GM19351 (cell line): ENCODE results near the gene MOXD1.
A peak's percentile ranks its signal among the peaks of the same experiment; 100 is the strongest.

Experiments
- ATAC-seq: cut with Tn5 transposase; IDR thresholded peaks from one replicate; pipeline ENCODE4 v1.9.1; 2021; ENCODE audit warnings: mild to moderate bottlenecking, moderate library complexity; ENCODE audit not compliant: unreplicated experiment

MOXD1 gene

GRCh38 chr6:132400883-132401617 lies at the start of gene MOXD1:
TSS of gene MOXD1 (minus strand) at chr6:132401475. CDS start at chr6:132401426, 49 bp downstream.
- peak; percentile 59 for ATAC-seq

DNA sequence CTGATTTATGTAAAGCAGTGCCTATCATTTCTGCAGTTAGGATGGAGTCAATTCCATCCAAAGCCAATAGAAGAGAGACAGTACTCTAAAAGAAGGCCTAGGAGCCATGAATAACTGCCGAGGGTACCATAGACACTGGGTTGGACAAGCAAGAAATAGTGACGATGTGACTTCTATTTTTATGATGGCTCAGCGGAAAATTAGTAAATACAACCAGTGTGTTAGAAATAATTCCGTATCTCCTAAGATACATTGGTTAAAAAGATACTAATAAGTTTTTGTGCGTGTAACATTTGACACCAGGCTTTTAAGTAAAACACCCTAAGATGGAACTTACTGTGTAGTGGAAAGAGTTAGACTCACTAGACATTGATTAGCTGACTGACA lies 45.6 kb upstream of the MOXD1 start:
- ATAC-seq = no peak

GRCh38 chr6:132446141-132446854 lies 45.0 kb upstream of the MOXD1 start:
- ATAC-seq = no peak

GRCh38 chr6:132445201-132445951 lies 44.1 kb upstream of the MOXD1 start:
- no peak for ATAC-seq

- ATAC-seq = no peak
Observed at GRCh38 chr6:132443206-132443605, 41.9 kb upstream of the MOXD1 start.

GRCh38 chr6:132430110-132430509 lies 28.8 kb upstream of the MOXD1 start:
- no peak for ATAC-seq

GRCh38 chr6:132425176-132425575 lies 23.9 kb upstream of the MOXD1 start:
- no peak for ATAC-seq

DNA sequence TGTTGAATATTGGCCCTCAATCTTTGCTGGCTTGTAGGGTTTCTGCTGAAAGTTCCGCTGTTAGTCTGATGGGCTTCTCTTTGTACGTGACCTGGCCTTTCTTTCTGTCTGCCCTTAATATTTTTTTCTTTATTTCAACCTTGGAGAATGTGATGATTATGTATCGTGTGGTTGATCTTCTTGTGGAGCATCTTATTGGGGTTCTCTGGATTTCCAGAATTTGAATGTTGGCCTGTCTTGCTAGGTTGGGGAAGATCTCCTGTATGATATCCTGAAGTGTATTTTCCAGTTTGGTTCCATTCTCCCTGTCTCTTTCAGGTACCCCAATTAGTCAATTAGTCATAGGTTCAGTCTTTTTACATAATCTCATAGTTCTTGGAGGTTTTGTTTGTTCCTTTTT lies 22.6 kb upstream of the MOXD1 start:
- ATAC-seq = no peak

GRCh38 chr6:132418235-132418965 lies 17.1 kb upstream of the MOXD1 start:
- ATAC-seq = no peak

GRCh38 chr6:132414761-132415160 lies 13.5 kb upstream of the MOXD1 start:
- ATAC-seq = no peak

GRCh38 chr6:132414322-132414721 lies 13.0 kb upstream of the MOXD1 start:
- no peak for ATAC-seq

DNA sequence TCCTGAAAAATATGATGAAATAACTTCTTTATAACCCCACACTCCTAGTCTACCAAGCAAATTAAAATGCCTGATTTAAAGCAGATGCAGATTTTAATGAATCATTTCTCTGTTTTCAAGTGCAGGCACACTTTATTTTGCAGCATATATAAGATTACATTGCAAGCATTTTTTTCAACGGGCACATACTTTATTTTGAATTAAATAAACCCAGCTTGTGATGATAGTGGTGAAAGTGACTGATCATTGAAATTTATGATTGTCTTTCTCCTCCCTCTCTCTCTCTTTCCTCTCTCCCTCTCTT lies 12.2 kb upstream of the MOXD1 start:
- ATAC-seq = no peak

DNA sequence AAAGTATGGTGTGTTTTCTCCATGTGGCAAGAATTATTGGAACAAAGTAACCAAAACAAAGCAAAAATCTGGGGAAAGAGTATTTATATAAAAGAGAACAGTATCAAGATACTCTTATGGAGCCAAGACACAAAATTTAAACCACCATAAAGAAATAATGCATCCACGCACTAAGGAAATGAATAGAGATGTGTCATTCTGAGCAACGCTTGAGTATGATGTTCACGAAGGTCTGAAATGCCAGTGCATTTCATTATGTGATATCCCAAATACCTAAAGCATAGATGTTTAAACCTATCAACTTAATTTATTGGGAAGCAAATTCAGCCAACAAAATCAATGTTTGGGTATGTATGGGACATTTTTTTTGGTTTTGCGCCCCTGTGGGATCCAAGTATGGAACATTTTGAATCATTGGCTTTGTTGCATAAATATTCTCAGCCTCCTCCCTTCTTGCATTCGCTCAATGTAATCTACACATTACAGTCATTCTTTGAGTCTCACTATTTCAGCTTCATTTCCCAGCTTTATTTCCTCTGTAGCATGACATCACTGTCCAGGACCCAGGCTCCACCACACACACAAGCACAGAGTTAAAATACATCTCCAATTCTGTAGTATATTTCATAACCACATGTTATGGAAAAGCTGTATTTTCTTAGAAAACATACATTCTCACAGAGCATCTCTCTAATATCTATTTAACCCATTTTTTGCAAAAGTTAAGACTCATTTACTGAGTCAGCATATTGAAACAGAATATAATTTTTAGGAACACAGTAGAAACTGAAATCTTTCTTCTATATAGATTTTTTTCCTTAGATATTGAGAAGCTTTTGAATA lies 11.6 kb upstream of the MOXD1 start:
- no peak for ATAC-seq

DNA sequence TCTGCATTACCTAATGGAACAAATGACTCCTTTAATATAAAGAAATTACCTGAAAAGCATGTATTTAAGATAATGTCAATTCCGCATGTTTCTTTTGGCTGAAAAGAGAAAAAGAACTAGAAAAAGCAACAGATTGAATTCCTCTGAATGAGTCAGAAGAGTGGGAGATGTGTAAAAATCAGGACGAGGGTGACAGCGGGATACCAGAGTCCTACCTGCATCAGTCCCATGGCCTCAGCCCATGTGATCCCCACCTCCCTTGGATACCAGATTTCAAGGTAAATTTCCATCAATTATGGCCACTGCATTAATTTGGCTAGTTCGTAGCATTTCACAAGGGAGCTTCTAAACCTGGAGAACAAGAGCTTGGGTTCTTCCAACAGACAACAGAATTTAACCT lies 10.0 kb upstream of the MOXD1 start:
- ATAC-seq = no peak

GRCh38 chr6:132410830-132411229 lies 9.6 kb upstream of the MOXD1 start:
- ATAC-seq = no peak

- ATAC-seq = peak; percentile 67
Observed at GRCh38 chr6:132405143-132405915, 4.1 kb upstream of the MOXD1 start.

- ATAC-seq = peak; percentile 2
Observed at GRCh38 chr6:132404736-132405135, 3.5 kb upstream of the MOXD1 start.

DNA sequence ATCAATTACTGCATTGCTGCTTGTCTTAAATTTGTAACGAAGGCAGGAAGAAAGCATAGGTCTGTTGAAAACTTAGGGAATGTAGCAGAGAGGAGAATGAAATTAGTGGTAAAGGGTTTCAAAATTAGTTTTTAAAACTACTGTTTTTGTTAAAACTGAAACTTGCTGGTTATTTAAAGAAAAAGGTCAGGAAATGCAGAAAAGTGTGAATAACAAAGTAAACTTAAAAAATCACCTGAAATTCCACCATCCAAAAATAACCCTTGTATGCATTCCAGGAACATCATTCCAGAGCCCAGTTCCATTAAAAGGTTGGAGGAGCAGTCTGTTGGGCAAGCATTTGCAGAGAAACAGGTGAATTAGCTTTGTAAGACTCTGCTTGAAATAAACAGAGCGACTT lies 3.1 kb upstream of the MOXD1 start:
- no peak for ATAC-seq

DNA sequence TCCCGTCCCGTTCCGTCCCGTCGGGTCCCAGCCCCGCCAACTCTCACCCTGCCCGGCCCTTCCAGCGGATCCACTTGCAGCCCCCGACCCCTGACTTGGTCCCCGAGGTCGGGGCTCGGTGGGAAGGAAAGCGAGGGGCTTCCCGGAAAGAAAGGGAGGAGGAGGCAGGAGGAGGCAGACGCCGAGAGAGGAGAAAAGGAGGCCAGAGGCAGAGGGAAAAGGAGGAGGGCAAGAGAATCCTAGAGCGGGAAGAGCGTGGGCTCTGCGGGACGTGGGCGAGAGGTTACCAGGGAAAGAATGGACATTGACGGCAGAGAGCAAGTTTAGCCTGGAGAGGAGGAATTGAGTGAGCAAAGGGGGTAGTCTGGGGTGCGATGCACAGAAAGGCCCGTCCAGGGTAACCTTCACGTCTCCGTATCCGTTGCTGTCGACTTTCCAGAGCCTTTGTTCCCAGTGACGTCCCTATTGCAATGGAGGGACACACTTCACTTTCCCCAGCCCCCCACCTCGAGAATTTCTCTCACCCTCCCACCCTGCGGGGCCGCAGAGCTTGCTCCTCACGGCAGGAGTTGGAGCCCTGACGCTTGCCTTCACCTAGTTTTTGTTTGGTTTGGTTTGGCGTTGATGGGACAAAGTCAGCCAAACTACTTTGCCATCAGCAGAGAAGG lies 477 bp upstream of the MOXD1 start:
- ATAC-seq = no peak
